MM.1S (cell line): ENCODE measurements around the gene INPP4A.

Experiments used
- DNase-seq: peaks from one replicate; pipeline ENCODE4 v3.0.0-alpha.2; 2015
- H2AFZ ChIP-seq: fragments of 300-600 bp; sonication (generic); 2 replicates; pipeline ENCODE4 v1.6.0; 2016; ENCODE audit warnings: antibody characterized with exemption, low read length
- H3F3A ChIP-seq: fragments of 300-600 bp; sonication (generic); 2 replicates; pipeline ENCODE4 v1.6.1; 2016; ENCODE audit warnings: mild to moderate bottlenecking, antibody characterized with exemption, low read length, moderate library complexity, mixed read lengths; ENCODE audit not compliant: insufficient read depth
- H3K27ac ChIP-seq: fragments of 300-600 bp; sonication (generic); 2 replicates; pipeline ENCODE4 v1.5.1; 2016; ENCODE audit warnings: mild to moderate bottlenecking, low read length
- H3K27me3 ChIP-seq: fragments of 300-600 bp; sonication (generic); replicated peaks from 2 replicates; pipeline ENCODE4 v1.6.0; 2016; ENCODE audit warnings: low read length; ENCODE audit not compliant: insufficient read depth
- H3K36me3 ChIP-seq: fragments of 300-600 bp; sonication (generic); replicated peaks from 2 replicates; pipeline ENCODE4 v1.6.1; 2016; ENCODE audit warnings: mild to moderate bottlenecking, low read length, mixed read lengths; ENCODE audit not compliant: insufficient read depth
- H3K4me1 ChIP-seq: fragments of 300-600 bp; sonication (generic); 2 replicates; pipeline ENCODE4 v1.6.1; 2016; ENCODE audit warnings: low read length, mixed read lengths
- H3K4me2 ChIP-seq: fragments of 300-600 bp; sonication (generic); 2 replicates; pipeline ENCODE4 v1.6.0; 2016; ENCODE audit warnings: low read depth, low read length
- H3K4me3 ChIP-seq: fragments of 300-600 bp; sonication (generic); 2 replicates; pipeline ENCODE4 v1.5.1; 2016; ENCODE audit warnings: low read length, mixed read lengths
- H3K79me2 ChIP-seq: fragments of 300-600 bp; sonication (generic); 2 replicates; pipeline ENCODE4 v1.6.1; 2016; ENCODE audit warnings: mixed run types, low read length, mixed read lengths
- H3K9ac ChIP-seq: fragments of 300-600 bp; sonication (generic); 2 replicates; pipeline ENCODE4 v1.6.1; 2016; ENCODE audit warnings: low read length, mixed read lengths
- H3K9me2 ChIP-seq: fragments of 300-600 bp; sonication (generic); replicated peaks from 2 replicates; pipeline ENCODE4 v1.6.1; 2016; ENCODE audit warnings: mild to moderate bottlenecking, low read length, mixed read lengths; ENCODE audit not compliant: insufficient read depth
- H3K9me3 ChIP-seq: fragments of 300-600 bp; sonication (generic); replicated peaks from 2 replicates; pipeline ENCODE4 v1.6.1; 2016; ENCODE audit warnings: mild to moderate bottlenecking, low read length, mixed read lengths; ENCODE audit not compliant: insufficient read depth
- H4K20me1 ChIP-seq: fragments of 300-600 bp; sonication (generic); 2 replicates; pipeline ENCODE4 v1.6.1; 2016; ENCODE audit warnings: mild to moderate bottlenecking, low read length, moderate library complexity, mixed read lengths; ENCODE audit not compliant: insufficient read depth
- EZH2 ChIP-seq: fragments of 300-600 bp; sonication (generic); optimal IDR thresholded peaks from 2 replicates; pipeline ENCODE3; 2017; ENCODE audit warnings: low read depth, mild to moderate bottlenecking, antibody characterized with exemption, low read length, mixed read lengths
- EZH2phosphoT487 ChIP-seq: fragments of 300-600 bp; sonication (generic); IDR thresholded peaks from 2 replicates; pipeline ENCODE4 v1.6.1; 2018; ENCODE audit warnings: antibody characterized with exemption, low read length
- TF ChIP-seq, protein P1 (sequence below): fragments of 300-600 bp; sonication (generic); IDR thresholded peaks from 2 replicates; pipeline ENCODE4 v1.5.1; 2016; ENCODE audit warnings: antibody characterized with exemption, low read length, mixed read lengths

The INPP4A gene

DNA sequence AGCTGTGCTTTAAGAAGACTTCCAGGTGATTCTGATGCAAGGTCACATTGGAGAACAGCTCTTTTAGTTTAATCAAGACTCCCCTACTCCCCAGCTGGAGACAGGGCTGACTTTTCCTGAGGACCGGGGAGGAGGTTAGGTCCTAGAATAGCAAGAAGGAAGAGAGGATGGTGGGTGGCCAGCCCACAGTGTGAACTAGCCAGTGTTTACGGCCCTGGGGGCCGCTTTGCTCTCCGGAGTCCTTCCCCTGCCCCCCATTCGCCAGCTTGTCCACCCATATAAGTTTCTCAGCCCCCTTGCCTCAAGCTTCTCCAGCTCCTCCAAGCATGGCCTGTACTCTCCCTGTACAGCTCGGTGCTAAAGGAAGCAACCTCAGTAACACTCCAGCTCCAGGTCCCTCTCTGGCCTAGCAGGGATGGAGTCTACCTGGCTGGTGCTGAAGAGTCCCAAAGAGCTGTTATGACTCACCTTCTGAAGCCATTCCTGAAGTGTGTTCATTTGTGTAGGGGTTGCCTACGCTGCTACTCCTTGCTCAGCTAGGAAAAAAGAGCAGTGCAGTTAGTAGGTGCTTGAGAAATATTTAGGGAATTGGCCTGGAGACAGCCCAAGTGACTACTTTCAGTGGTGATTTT lies 7.9 kb downstream of the INPP4A start:
- no peak overlapping the region for H3K4me3 ChIP-seq
- no peak overlapping the region for H2AFZ ChIP-seq
- peaks cover 98% of the 10 kb centered on the region for H3K79me2 ChIP-seq
- peaks cover 83% of the 10 kb centered on the region for H3K4me1 ChIP-seq
- no peaks in the 10 kb centered on the region for H3K27me3 ChIP-seq
- peak overlapping the region; percentile 99 for H3K27ac ChIP-seq
- peaks cover 88% of the 10 kb centered on the region for H3F3A ChIP-seq
- peak overlapping the region; percentile 96; the same call in 1 of the 2 replicates for H3K9ac ChIP-seq
- H3K9me3 ChIP-seq = no peaks in the 10 kb centered on the region
- TF ChIP-seq EZH2phosphoT487 (no peak), EZH2 (no peak)
- TF ChIP-seq, protein P1, sequence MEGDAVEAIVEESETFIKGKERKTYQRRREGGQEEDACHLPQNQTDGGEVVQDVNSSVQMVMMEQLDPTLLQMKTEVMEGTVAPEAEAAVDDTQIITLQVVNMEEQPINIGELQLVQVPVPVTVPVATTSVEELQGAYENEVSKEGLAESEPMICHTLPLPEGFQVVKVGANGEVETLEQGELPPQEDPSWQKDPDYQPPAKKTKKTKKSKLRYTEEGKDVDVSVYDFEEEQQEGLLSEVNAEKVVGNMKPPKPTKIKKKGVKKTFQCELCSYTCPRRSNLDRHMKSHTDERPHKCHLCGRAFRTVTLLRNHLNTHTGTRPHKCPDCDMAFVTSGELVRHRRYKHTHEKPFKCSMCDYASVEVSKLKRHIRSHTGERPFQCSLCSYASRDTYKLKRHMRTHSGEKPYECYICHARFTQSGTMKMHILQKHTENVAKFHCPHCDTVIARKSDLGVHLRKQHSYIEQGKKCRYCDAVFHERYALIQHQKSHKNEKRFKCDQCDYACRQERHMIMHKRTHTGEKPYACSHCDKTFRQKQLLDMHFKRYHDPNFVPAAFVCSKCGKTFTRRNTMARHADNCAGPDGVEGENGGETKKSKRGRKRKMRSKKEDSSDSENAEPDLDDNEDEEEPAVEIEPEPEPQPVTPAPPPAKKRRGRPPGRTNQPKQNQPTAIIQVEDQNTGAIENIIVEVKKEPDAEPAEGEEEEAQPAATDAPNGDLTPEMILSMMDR = no peak
- peak overlapping the region; percentile 84; the same call in 1 of the 2 replicates for H3K4me2 ChIP-seq
- H3K36me3 ChIP-seq = peaks cover 3% of the 10 kb centered on the region; the same call in 1 of the 2 replicates
- no peaks in the 10 kb centered on the region for H3K9me2 ChIP-seq
- no peak for DNase-seq
- peaks cover 4% of the 10 kb centered on the region; the same call in 1 of the 2 replicates for H4K20me1 ChIP-seq

DNA sequence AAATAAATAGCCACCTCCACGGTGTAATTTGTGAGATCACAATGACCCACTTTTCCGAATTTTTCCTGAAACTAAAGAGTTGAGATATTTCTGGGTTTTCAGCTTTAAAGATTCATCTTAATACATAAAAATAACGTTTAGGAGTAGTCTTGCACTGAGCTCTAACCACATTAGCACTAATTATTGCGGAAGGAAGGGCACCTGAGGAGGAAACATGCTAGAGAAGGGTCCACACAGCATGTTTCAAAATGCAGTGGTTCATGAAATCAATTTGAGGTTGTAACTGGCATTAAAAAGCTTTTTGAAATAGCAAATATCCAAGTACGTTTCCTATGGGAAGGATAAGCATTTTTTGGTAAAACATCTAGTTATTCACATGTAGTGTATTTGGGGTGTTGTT lies 8.4 kb downstream of the INPP4A start:
- peaks cover 91% of the 10 kb centered on the region for H3F3A ChIP-seq

DNA sequence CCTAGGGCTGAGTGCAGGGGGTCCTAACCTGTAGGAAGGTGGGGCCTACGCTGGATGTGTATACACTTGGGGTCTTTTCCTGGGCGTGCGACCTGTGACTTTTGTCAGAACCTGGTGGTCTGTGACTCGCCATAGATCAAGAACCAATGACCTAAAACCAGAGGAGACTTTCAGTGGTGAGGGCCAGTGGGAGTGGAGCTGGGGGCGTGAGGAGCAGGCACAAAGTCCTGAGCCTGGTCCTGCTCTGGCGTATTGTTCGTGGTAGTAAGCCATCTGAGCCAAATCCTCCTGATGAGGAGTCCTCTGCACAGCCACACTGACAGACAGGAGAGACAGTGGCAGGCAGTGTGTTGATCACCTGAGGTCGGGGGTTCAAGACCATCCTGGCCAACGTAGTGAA lies 8.9 kb downstream of the INPP4A start:
- peak overlapping the region; percentile 84; the same call in 1 of the 2 replicates for H3K4me2 ChIP-seq
- DNase-seq = no peak
- no peak overlapping the region for H3K4me3 ChIP-seq
- H3K27me3 ChIP-seq = no peaks in the 10 kb centered on the region
- H3F3A ChIP-seq = peaks cover 91% of the 10 kb centered on the region
- no peak overlapping the region for H3K9ac ChIP-seq
- TF ChIP-seq EZH2 = no peak
- no peak for TF ChIP-seq EZH2phosphoT487
- TF ChIP-seq, protein P1 = no peak
- no peaks in the 10 kb centered on the region for H3K9me3 ChIP-seq
- H3K4me1 ChIP-seq = peaks cover 93% of the 10 kb centered on the region
- H3K36me3 ChIP-seq = peaks cover 3% of the 10 kb centered on the region; the same call in 1 of the 2 replicates
- peaks cover 4% of the 10 kb centered on the region; the same call in 1 of the 2 replicates for H4K20me1 ChIP-seq
- H3K79me2 ChIP-seq = peaks cover 100% of the 10 kb centered on the region
- peak overlapping the region; percentile 99; the same call in 1 of the 2 replicates for H3K27ac ChIP-seq
- H3K9me2 ChIP-seq = no peaks in the 10 kb centered on the region
- no peak overlapping the region for H2AFZ ChIP-seq

More for the DNA sequence above, 8.4 kb downstream of the INPP4A start:
- peaks cover 100% of the 10 kb centered on the region for H3K79me2 ChIP-seq
- peaks cover 4% of the 10 kb centered on the region; the same call in 1 of the 2 replicates for H4K20me1 ChIP-seq
- no peaks in the 10 kb centered on the region for H3K9me3 ChIP-seq
- H3K27me3 ChIP-seq = no peaks in the 10 kb centered on the region
- no peak overlapping the region for H2AFZ ChIP-seq
- peak overlapping the region; percentile 84 for H3K4me2 ChIP-seq
- H3K9ac ChIP-seq = peak overlapping the region; percentile 96; the same call in 1 of the 2 replicates
- no peak overlapping the region for H3K4me3 ChIP-seq
- no peak for TF ChIP-seq EZH2phosphoT487
- TF ChIP-seq EZH2 = no peak
- TF ChIP-seq, protein P1 = no peak
- DNase-seq = no peak
- H3K27ac ChIP-seq = peak overlapping the region; percentile 99
- peaks cover 3% of the 10 kb centered on the region; the same call in 1 of the 2 replicates for H3K36me3 ChIP-seq
- H3K9me2 ChIP-seq = no peaks in the 10 kb centered on the region
- peaks cover 88% of the 10 kb centered on the region for H3K4me1 ChIP-seq
